Activated B cell treated with CpG ODN at 0.5 μM for 24 hours (primary cell): Measurements from ENCODE around the gene NAV3. TPM values are rescaled to one million over a fixed set of nuclear protein-coding genes. Genes with fewer than 3 reads are reported as not detected.

Experiments used
- ATAC-seq: fragments of 200-7000 bp; cut with Tn5 transposase; one replicate; pipeline ENCODE4 v1.10.0; 2021; ENCODE audit warnings: low read depth, mild to moderate bottlenecking, moderate library complexity
- CTCF ChIA-PET: fragments of 350-600 bp; sonication (Branson Sonifier 250); formaldehyde crosslinking; loops from one replicate; lab custom pipeline; 2021; ENCODE audit warnings: antibody characterized with exemption; lab: Charles Lee
- POLR2A ChIA-PET: fragments of 350-600 bp; sonication (Branson Sonifier 250); formaldehyde crosslinking; loops from one replicate; lab custom pipeline; 2021; ENCODE audit warnings: antibody characterized with exemption; lab: Charles Lee
- DNase-seq: peaks from one replicate; pipeline ENCODE4 v3.0.0; 2022
- H3K27ac Mint-ChIP-seq: one replicate; pipeline ENCODE4 v1.8.0; 2020; ENCODE audit warnings: mixed read lengths
- H3K27me3 Mint-ChIP-seq: one replicate; pipeline ENCODE4 v1.8.0; 2021; ENCODE audit warnings: mixed read lengths
- H3K36me3 Mint-ChIP-seq: one replicate; pipeline ENCODE4 v1.8.0; 2021; ENCODE audit warnings: low read depth, mixed read lengths
- H3K4me1 Mint-ChIP-seq: one replicate; pipeline ENCODE4 v1.8.0; 2021; ENCODE audit warnings: mixed read lengths
- H3K4me3 Mint-ChIP-seq: one replicate; pipeline ENCODE4 v1.8.0; 2020; ENCODE audit warnings: mild to moderate bottlenecking, mixed read lengths
- H3K9me3 Mint-ChIP-seq: one replicate; pipeline ENCODE4 v1.8.0; 2020; ENCODE audit warnings: mixed read lengths
- CTCF ChIP-seq: fragments of 200-600 bp; IDR thresholded peaks from one replicate; pipeline ENCODE4 v1.8.0; 2022; ENCODE audit warnings: antibody characterized with exemption, mild to moderate bottlenecking
- intact Hi-C: fragments of 100-400 bp; cut with micrococcal nuclease; formaldehyde crosslinking; loops from one replicate; pipeline ENCODE4 v1.15.1; 2024
- total RNA-seq: library from RNA; stranded (reverse); gene quantifications from 2 replicates; pipeline ENCODE4 v1.2.3, GENCODE V29; 2022

The NAV3 gene
- total RNA-seq, 1 donor from 2014 or later = not detected

- Mint-ChIP-seq H3K4me1 (no peaks in the 10 kb centered on the region), H3K36me3 (no peaks in the 10 kb centered on the region), H3K4me3 (no peak overlapping the region), H3K9me3 (no peaks in the 10 kb centered on the region), H3K27ac (no peak overlapping the region), H3K27me3 (no peaks in the 10 kb centered on the region)
- ATAC-seq (no peak), DNase-seq (no peak)
- ChIA-PET CTCF (no interaction called here), POLR2A (no interaction called here)
- no peak for TF ChIP-seq CTCF
- intact Hi-C loops = no loop called here
These were observed 353.1 kb downstream of the NAV3 start for GRCh38 chr12:78183824-78184223.

- DNase-seq (no peak), ATAC-seq (no peak)
- POLR2A ChIA-PET = no interaction called here
- Mint-ChIP-seq H3K4me3 (no peak overlapping the region), H3K36me3 (no peaks in the 10 kb centered on the region), H3K27me3 (no peaks in the 10 kb centered on the region), H3K9me3 (no peaks in the 10 kb centered on the region), H3K4me1 (no peaks in the 10 kb centered on the region), H3K27ac (no peak overlapping the region)
- intact Hi-C loops = no loop called here
- CTCF ChIA-PET = no interaction called here
- no peak for TF ChIP-seq CTCF
These were observed 354.4 kb downstream of the NAV3 start for GRCh38 chr12:78185109-78185508.

- no peaks in the 10 kb centered on the region for H3K4me1 Mint-ChIP-seq
- ATAC-seq (no peak), DNase-seq (no peak)
- ChIA-PET POLR2A (no interaction called here), CTCF (no interaction called here)
- no peaks in the 10 kb centered on the region for H3K9me3 Mint-ChIP-seq
- no peaks in the 10 kb centered on the region for H3K27me3 Mint-ChIP-seq
- H3K27ac Mint-ChIP-seq = no peak overlapping the region
- TF ChIP-seq CTCF = no peak
- intact Hi-C loops = no loop called here
- H3K36me3 Mint-ChIP-seq = no peaks in the 10 kb centered on the region
- H3K4me3 Mint-ChIP-seq = no peak overlapping the region
These were observed 355.0 kb downstream of the NAV3 start for GRCh38 chr12:78185651-78186050.

GRCh38 chr12:78186670-78187069, 356.0 kb downstream of the NAV3 start:
- no peak overlapping the region for H3K4me3 Mint-ChIP-seq
- POLR2A ChIA-PET = no interaction called here
- intact Hi-C loops = no loop called here
- no peak for TF ChIP-seq CTCF
- CTCF ChIA-PET = no interaction called here
- ATAC-seq (no peak), DNase-seq (no peak)
- H3K36me3 Mint-ChIP-seq = no peaks in the 10 kb centered on the region
- no peak overlapping the region for H3K27ac Mint-ChIP-seq
- H3K4me1 Mint-ChIP-seq = no peaks in the 10 kb centered on the region
- H3K27me3 Mint-ChIP-seq = no peaks in the 10 kb centered on the region
- H3K9me3 Mint-ChIP-seq = no peaks in the 10 kb centered on the region

GRCh38 chr12:78187741-78188140, 357.0 kb downstream of the NAV3 start:
- intact Hi-C loops = no loop called here
- no peaks in the 10 kb centered on the region for H3K9me3 Mint-ChIP-seq
- ATAC-seq (no peak), DNase-seq (no peak)
- ChIA-PET CTCF (no interaction called here), POLR2A (no interaction called here)
- TF ChIP-seq CTCF = no peak
- H3K4me3 Mint-ChIP-seq = no peak overlapping the region
- no peak overlapping the region for H3K27ac Mint-ChIP-seq
- H3K27me3 Mint-ChIP-seq = no peaks in the 10 kb centered on the region
- no peaks in the 10 kb centered on the region for H3K4me1 Mint-ChIP-seq
- no peaks in the 10 kb centered on the region for H3K36me3 Mint-ChIP-seq
